ENCODE data around the gene WDR31.

The WDR31 gene

DNA sequence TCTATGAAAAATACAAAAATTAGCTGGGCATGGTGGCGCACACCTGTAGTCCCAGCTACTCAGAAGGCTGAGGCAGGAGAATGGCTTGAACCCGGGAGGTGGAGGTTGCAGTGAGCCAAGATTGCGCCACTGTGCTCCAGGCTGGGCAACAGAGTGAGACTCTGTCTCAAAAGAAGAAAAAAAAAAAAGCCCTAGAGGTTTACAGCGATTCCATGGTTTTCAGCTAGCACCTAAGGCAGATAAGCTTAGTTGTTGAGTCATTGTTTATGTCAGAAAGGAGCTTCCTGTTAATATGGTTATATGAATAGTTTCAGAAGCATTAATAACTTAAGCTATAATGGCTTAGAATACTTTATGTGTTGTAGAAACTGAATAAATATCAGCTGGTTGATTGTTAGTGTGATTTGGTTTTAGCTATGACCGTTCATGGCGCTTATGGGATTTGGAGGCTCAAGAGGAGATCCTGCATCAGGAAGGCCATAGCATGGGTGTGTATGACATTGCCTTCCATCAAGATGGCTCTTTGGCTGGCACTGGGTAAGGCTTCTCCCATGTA lies 49.9 kb downstream of the WDR31 start:
- DNase-seq = no peak

DNA sequence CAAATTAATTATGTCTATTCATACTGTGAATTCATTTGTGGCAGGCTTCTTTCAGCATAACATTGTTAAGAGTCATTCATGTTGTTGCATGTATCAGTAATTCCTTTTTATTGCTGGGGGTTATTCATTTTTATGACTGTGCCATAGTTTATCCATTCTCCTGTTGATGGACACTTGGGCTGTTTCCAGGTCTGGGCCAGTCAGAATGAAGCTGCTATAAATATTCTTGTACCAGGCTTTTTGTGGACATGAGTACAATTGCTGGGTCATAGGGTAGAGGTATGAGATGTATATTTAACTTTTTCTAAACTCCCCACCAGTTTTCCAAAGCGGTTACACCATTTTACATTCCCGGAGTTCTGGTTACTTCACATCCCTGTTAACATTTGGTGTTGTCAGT lies 51.0 kb downstream of the WDR31 start:
- no peak for DNase-seq

DNA sequence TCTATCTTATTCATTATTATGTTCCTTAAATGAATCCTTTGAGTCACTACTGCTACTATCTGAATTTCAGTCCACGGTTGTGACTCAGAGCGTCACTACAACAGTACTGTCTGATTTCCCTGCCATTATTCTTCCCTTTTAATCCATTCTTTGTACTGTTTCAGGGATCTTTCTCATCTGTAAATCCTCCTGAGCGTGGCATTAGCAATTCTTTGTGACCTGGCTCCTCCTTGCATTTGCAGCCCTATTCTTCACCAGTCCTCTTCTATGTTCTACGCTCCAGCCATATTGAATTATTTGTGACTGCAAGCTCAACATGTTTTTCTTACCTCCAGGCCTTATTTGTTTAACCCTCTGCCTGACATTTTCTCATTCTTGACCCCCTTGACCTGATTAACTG lies 58.7 kb downstream of the WDR31 start:
- no peak for DNase-seq

DNA sequence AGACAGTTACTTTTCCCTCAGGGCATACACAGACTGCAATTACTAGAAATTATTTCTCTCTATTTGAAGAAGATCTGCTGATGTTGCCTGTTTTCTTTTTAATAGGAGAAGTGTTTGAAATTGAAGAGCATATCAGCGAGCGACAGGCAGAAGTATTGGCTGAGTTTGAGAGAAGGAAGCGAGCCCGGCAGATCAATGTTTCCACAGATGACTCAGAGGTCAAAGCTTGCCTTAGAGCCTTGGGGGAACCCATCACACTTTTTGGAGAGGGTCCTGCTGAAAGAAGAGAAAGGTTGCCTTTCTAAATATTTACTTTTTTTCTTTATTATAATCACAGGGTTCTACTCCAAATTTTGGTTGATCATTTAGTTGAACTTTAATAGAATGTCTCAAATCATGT lies 61.2 kb downstream of the WDR31 start:
- no peak for DNase-seq

DNA sequence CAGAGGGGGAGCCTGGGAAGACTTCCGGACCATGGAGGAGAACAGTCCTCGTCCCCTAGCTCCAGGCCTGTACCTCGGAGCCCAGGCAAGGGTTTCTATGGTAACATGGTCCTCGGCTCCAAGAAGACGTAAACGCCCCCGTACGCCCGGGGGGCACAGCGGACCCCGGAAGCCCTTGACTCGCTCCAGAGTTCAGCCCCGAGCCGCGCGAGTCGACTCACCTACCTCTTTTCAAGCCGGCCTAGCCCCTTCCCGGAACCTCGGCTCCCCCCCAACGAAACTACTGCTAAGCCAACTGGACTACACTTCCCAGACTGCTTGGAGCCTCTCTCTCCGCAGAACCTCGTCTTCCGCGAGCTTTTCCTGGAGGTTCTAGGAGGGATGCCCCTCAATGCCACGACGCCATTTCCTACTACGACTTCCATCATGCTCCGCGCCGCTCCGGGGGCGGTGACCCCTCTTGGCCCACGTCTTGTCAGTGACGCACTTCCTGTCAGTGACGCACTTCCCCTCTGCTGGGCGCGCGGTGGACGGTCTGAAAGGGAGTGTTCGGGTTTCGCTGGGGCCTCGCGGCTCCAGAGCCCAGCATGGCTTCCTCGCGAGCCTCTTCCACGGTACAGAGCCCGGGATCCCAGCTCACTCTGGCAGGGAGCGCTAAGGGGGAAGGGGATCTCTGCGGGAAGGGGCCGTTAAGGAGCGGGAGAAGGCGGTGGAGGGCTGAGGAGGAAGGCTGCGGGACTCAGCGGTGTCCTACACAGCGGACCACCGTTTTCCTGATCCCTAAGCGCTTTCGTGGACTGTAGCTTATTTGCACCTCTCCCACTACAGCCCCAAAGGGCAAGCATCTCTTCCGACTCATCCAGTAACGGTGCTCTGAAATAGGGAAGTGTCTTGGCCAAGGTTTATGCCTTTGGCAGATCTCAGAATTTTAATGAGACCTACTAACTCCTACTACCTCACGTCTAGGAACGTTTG lies 64.6 kb downstream of the WDR31 start, which contains the start of the genes CDC26 and PRPF4:
Gene CDC26 (minus strand): TSS at position 416 of the 975 bp plus-strand sequence. CDS start 3,065 bp downstream, outside the sequence.
Gene PRPF4 (plus strand): TSS at position 502 of the 975 bp plus-strand sequence. CDS start 86 bp downstream, at position 588.
- DNase-seq = peak; percentile 91 to 95

DNA sequence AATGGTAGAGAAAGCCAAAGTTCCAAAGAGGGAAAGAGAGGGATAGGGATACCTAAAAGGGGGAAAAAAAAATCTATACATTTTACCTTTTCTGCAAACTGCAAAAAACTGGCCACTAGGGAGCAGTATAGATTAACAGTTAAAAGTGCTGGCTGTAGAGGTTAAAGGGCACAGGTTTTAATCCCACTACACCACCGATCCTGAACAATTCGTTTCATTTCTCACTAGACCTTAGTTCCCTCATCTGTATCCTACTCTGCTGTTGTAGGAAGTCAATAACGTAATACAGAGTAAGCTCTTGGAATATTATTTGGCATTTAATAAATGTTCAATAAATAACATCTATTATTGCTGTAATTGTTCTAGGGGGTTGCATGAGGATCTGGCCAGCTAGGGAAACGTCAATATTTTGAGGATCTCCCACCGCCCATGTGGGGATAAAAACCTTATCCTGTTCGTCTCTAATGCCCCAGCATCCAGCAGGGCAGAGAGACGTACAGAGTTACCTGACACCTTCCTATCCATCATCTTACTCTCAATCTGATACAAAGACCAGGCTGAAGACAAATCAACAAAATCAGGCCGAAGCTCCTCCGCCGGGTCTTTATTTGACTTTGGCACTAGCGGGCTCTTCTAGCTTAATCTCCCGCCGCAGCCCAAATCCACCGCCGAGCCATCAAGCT lies 65.5 kb downstream of the WDR31 start:
- peak; percentile 12 to 39 for DNase-seq

DNA sequence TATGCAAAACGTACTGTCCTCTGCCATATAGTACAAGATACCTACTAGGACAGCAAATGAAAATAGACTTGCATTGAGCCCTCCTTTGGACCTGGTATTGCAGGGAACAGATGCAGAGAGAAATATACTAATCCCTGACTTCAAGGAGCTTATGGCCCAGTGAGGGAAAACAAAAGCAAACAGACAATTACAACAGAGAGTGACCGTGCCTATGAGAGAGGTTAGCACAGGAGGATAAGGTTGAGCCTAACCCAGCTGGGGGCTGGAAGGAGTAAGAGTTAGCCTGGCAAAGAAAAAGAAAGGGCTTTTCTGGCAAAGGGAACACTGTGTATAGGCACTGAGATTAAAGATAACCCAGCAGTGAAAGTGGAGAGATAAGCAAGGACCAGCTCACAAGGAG lies 70.2 kb downstream of the WDR31 start:
- DNase-seq = no peak

DNA sequence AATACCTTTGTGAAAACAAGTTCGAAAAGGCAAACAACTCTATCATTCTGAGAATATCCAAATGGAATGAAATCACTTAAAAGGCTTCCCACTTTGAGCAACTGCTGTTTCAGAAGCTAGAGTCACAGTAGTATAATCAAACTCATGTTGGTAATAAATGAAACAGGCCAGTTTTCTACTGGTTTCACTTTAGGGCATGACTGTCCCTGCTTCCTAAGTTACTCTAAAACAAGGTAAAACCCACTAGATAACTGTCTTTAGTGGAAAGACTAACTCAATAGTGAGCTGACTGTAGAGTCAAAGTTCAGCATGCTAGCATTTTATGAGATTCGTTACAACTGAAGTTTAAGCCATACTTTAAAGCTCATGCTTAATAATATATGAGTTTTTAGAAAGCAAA lies 70.7 kb downstream of the WDR31 start:
- no peak for DNase-seq

DNA sequence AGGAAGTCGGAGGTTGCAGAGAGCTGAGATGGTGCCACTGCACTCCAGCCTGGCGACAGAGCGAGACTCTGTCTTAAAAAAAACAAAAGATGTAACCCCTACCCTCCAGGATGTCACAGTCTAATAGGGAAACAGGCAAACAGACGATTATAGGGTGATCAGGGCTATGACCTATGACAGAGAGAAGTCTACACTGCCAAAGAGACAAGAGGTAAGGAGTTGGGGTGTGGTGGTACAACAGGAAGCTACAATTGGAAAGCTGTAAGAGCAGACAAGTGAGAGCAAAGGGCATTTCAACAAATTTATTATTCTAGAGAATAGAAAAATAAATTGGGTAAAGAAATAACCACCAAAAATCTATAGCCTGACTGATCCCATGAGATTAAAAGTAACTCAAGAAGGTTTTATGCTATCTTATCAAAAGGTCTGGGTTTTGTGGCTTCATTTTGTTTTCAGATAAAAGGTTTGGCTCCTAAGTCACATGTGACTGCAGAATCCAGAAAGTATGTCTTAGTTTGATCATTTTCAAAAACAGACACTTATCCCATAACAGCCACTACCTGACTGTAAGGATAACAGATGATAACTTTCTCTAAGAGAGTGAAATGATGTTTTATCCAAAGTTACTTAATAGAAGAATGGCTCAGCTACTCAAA lies 72.0 kb downstream of the WDR31 start:
- DNase-seq = no peak

DNA sequence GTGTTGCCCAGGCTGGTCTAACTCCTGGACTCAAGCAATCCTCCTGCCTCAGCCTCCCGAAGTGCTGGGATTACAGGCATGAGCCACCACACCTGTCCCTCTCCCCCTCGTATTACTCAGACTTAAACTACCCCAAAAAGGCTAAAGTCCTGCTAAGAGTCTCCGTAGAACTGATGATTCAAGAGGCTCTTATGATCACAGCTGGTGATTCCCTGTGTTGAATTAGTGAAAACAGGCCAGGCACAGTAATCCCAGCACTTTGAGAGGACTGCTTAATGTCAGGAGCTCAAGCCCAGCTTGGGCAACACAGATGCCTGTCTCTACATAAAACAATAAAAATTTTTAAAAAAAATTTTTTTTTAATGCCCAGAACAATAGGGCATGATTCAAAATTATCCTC lies 73.9 kb downstream of the WDR31 start:
- DNase-seq = no peak
